GM23338 (cell line): Measurements from ENCODE around the gene IL16. TPM values are rescaled to one million over a fixed set of nuclear protein-coding genes. Genes with fewer than 3 reads are reported as not detected.

ENCODE experiments used
- ATAC-seq: fragments of 200-7000 bp; cut with Tn5 transposase; 3 replicates; pipeline ENCODE4 v1.9.1; 2020
- DNase-seq: peaks from one replicate; pipeline ENCODE4 v3.0.0-alpha.2; 2015; ENCODE audit warnings: low spot score
- H2AFZ ChIP-seq: fragments of 200-600 bp; sonication (generic); 2 replicates; pipeline ENCODE4 v1.8.0; 2016; ENCODE audit warnings: antibody characterized with exemption, mild to moderate bottlenecking, moderate library complexity
- H3F3A ChIP-seq: fragments of 200-600 bp; sonication (generic); replicated peaks from 2 replicates; pipeline ENCODE4 v1.8.0; 2017; ENCODE audit warnings: antibody characterized with exemption, mixed run types, low read depth
- H3K27ac ChIP-seq: fragments of 200-600 bp; sonication (generic); 2 replicates; pipeline ENCODE4 v1.6.1; 2016; ENCODE audit warnings: low read depth
- H3K27me3 ChIP-seq: fragments of 200-600 bp; sonication (generic); 2 replicates; pipeline ENCODE4 v1.8.0; 2016; ENCODE audit warnings: mild to moderate bottlenecking, mixed run types, moderate library complexity; ENCODE audit not compliant: insufficient read depth
- H3K36me3 ChIP-seq: fragments of 200-600 bp; sonication (generic); 2 replicates; pipeline ENCODE4 v1.8.0; 2016; ENCODE audit warnings: mild to moderate bottlenecking; ENCODE audit not compliant: insufficient read depth
- H3K4me1 ChIP-seq: fragments of 200-600 bp; sonication (generic); 2 replicates; pipeline ENCODE4 v1.8.0; 2016; ENCODE audit warnings: mild to moderate bottlenecking, moderate library complexity; ENCODE audit not compliant: insufficient read depth
- H3K4me2 ChIP-seq: fragments of 200-600 bp; sonication (generic); 2 replicates; pipeline ENCODE4 v1.7.1; 2017; ENCODE audit warnings: mixed run types
- H3K4me3 ChIP-seq: fragments of 200-600 bp; sonication (generic); 2 replicates; pipeline ENCODE4 v1.6.1; 2016; ENCODE audit warnings: mixed run types
- H3K79me2 ChIP-seq: fragments of 200-600 bp; sonication (generic); replicated peaks from 2 replicates; pipeline ENCODE4 v1.8.0; 2017; ENCODE audit warnings: mild to moderate bottlenecking; ENCODE audit not compliant: insufficient read depth
- H3K9me2 ChIP-seq: fragments of 200-600 bp; sonication (generic); 2 replicates; pipeline ENCODE4 v1.8.0; 2017; ENCODE audit not compliant: insufficient read depth
- H4K20me1 ChIP-seq: fragments of 200-600 bp; sonication (generic); replicated peaks from 2 replicates; pipeline ENCODE4 v1.8.0; 2017; ENCODE audit warnings: mild to moderate bottlenecking; ENCODE audit not compliant: insufficient read depth
- H3K27ac Mint-ChIP-seq: 2 replicates; pipeline ENCODE4 v1.8.0; 2020; ENCODE audit warnings: inconsistent platforms, mild to moderate bottlenecking, moderate library complexity, mixed read lengths
- H3K27me3 Mint-ChIP-seq: 3 replicates; pipeline ENCODE4 v1.8.0; 2022; ENCODE audit warnings: low read depth, mild to moderate bottlenecking, moderate library complexity, mixed read lengths, inconsistent platforms; ENCODE audit not compliant: insufficient read depth, poor library complexity
- H3K36me3 Mint-ChIP-seq: 3 replicates; pipeline ENCODE4 v1.8.0; 2021; ENCODE audit warnings: low read depth, mild to moderate bottlenecking, inconsistent platforms, moderate library complexity, mixed read lengths
- H3K4me1 Mint-ChIP-seq: 3 replicates; pipeline ENCODE4 v1.8.0; 2020; ENCODE audit warnings: mild to moderate bottlenecking, inconsistent platforms, mixed read lengths
- H3K4me3 Mint-ChIP-seq: 3 replicates; pipeline ENCODE4 v1.8.0; 2021; ENCODE audit warnings: moderate library complexity, mild to moderate bottlenecking, inconsistent platforms, mixed read lengths
- H3K9me3 Mint-ChIP-seq: 3 replicates; pipeline ENCODE4 v1.8.0; 2020; ENCODE audit warnings: moderate library complexity, mild to moderate bottlenecking, inconsistent platforms, mixed read lengths
- CREB1 ChIP-seq: fragments of 250-450 bp; sonication (Bioruptor Pico); IDR thresholded peaks from 2 replicates; pipeline ENCODE4 v1.5.0; 2020; ENCODE audit warnings: low read depth, mild to moderate bottlenecking, moderate library complexity
- CTCF ChIP-seq, 2 experiments: fragments of 200-600 bp in 1 of 2; sonication (generic) in 1 of 2; conservative IDR thresholded peaks; 2 replicates each; pipeline versions ENCODE4 v1.5.1 to v1.6.1; 2016 to 2017; ENCODE audit warnings: antibody characterized with exemption in 2 of 2, low read depth in 2 of 2, mild to moderate bottlenecking in 2 of 2, moderate library complexity in 1 of 2
- ETS1 ChIP-seq: IDR thresholded peaks from 2 replicates; pipeline ENCODE4 v1.6.1; 2016; ENCODE audit warnings: antibody characterized with exemption
- EZH2 ChIP-seq: fragments of 200-600 bp; sonication (generic); IDR thresholded peaks from one replicate; pipeline ENCODE4 v1.8.0; 2017; ENCODE audit warnings: antibody characterized with exemption, mild to moderate bottlenecking, low read depth; ENCODE audit not compliant: unreplicated experiment
- EZH2phosphoT487 ChIP-seq: fragments of 200-600 bp; sonication (generic); IDR thresholded peaks from one replicate; pipeline ENCODE4 v1.8.1; 2018; ENCODE audit warnings: antibody characterized with exemption; ENCODE audit not compliant: unreplicated experiment
- JUNB ChIP-seq: IDR thresholded peaks from one replicate; pipeline ENCODE4 v1.6.1; 2016; ENCODE audit warnings: antibody characterized with exemption; ENCODE audit not compliant: unreplicated experiment
- NANOG ChIP-seq: IDR thresholded peaks from 2 replicates; pipeline ENCODE4 v1.6.1; 2016; ENCODE audit warnings: antibody characterized with exemption, borderline replicate concordance
- POLR2AphosphoS5 ChIP-seq: IDR thresholded peaks from 2 replicates; pipeline ENCODE4 v1.6.1; 2016; ENCODE audit warnings: antibody characterized with exemption, low read depth
- REST ChIP-seq: IDR thresholded peaks from one replicate; pipeline ENCODE4 v1.6.1; 2018; ENCODE audit warnings: antibody characterized with exemption; ENCODE audit not compliant: unreplicated experiment
- STAT1 ChIP-seq: IDR thresholded peaks from one replicate; pipeline ENCODE4 v1.6.1; 2016; ENCODE audit warnings: antibody characterized with exemption; ENCODE audit not compliant: unreplicated experiment
- ZNF114 ChIP-seq: fragments of 250-450 bp; sonication (Bioruptor Pico); IDR thresholded peaks from 2 replicates; pipeline ENCODE4 v1.5.0; 2020; ENCODE audit warnings: mild to moderate bottlenecking, moderate library complexity
- ZNF331 ChIP-seq: fragments of 250-450 bp; sonication (Bioruptor Pico); IDR thresholded peaks from 2 replicates; pipeline ENCODE4 v1.5.0; 2020; ENCODE audit warnings: low read depth, mild to moderate bottlenecking, moderate library complexity
- polyA plus RNA-seq: library from polyadenylated mRNA; unstranded; fragments of >200 nt; fragmentation: Nextera tagmentation; extraction: Ambion mirVana; gene quantifications from 2 replicates; pipeline ENCODE4 v1.2.1, GENCODE V29; 2016
- total RNA-seq: library from RNA; depleted of rRNA; stranded (reverse); fragments of >200 nt; shearing (Covaris generic); gene quantifications from 2 replicates; pipeline ENCODE4 v1.2.3, GENCODE V29; 2014

The IL16 gene
- total and polyA plus RNA-seq, 2 experiments from 2014 or later, result 0.29 TPM; not detected in 1

- no peak for ATAC-seq
- Mint-ChIP-seq H3K27ac (no peak overlapping the region), H3K36me3 (no peaks in the 10 kb centered on the region), H3K9me3 (no peaks in the 10 kb centered on the region), H3K4me1 (no peaks in the 10 kb centered on the region), H3K27me3 (no peaks in the 10 kb centered on the region), H3K4me3 (no peak overlapping the region)
- no peaks in the 10 kb centered on the region for H3F3A ChIP-seq
- H3K27ac ChIP-seq, result no peak overlapping the region
- no peaks in the 10 kb centered on the region for H4K20me1 ChIP-seq
- TF ChIP-seq REST (no peak), CTCF (conservative IDR thresholded peaks at IDR 0.05; ENCODE audit: low read depth in 2 of 2) (no peak), CREB1 (CRISPR knock-in tag) (no peak), ZNF331 (no peak), ZNF114 (CRISPR knock-in tag) (no peak), EZH2phosphoT487 (no peak), JUNB (no peak), NANOG (no peak), EZH2 (no peak), ETS1 (no peak), POLR2AphosphoS5 (no peak), STAT1 (no peak)
- H3K9me2 ChIP-seq, result no peaks in the 10 kb centered on the region
- H3K4me3 ChIP-seq, result no peak overlapping the region
- no peaks in the 10 kb centered on the region for H3K27me3 ChIP-seq
- H3K79me2 ChIP-seq, result no peaks in the 10 kb centered on the region
- no peak overlapping the region for H3K4me2 ChIP-seq
- H3K4me1 ChIP-seq, result no peaks in the 10 kb centered on the region
- DNase-seq, result no peak
- H2AFZ ChIP-seq, result no peak overlapping the region
- H3K36me3 ChIP-seq, result no peaks in the 10 kb centered on the region
Observed at GRCh38 chr15:81258455-81258854, 61.8 kb downstream of the IL16 start.
